Measurements from ENCODE around the gene SULT1E1.

Gene SULT1E1, protein sequence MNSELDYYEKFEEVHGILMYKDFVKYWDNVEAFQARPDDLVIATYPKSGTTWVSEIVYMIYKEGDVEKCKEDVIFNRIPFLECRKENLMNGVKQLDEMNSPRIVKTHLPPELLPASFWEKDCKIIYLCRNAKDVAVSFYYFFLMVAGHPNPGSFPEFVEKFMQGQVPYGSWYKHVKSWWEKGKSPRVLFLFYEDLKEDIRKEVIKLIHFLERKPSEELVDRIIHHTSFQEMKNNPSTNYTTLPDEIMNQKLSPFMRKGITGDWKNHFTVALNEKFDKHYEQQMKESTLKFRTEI

DNA sequence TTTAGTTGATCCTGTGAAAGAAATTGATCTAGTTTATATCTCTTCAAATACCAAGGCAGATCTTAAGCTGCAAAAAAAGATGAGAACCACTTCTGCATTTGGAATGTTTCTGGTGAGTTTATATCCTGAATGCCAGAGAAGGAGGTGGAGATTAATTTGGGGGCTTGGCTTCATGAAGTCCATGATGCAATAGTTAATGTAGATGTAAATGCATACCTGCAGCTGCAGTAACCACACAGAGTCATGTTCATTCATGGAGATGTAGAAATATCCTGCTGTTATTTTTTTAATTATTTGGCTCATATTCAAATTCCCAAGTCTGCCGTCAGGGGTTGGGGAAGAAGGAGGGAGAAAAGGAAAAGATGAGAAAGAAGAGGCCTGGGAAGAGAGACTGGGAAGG, at the start of gene SULT1E1:
TSS of gene SULT1E1 (minus strand) at position 94 of the 400 bp plus-strand sequence. CDS start 2,501 bp downstream, outside the sequence.
- POLR2A ChIA-PET, result no interaction called here
- TF ChIP-seq L3MBTL2 (conservative IDR thresholded peaks at IDR 0.05) (no peak), ARNT (IDR thresholded peaks at IDR 0.05) (no peak), FOXA1 (IDR thresholded peaks at IDR 0.05) (no peak), FOXK2 (IDR thresholded peaks at IDR 0.05) (no peak), FOXM1 (IDR thresholded peaks at IDR 0.05; ENCODE audit: borderline replicate concordance) (no peak), ELF4 (IDR thresholded peaks at IDR 0.05) (no peak), TARDBP (IDR thresholded peaks at IDR 0.05) (no peak), SP1 (IDR thresholded peaks at IDR 0.05) (no peak), LEF1 (IDR thresholded peaks at IDR 0.05; ENCODE audit: borderline replicate concordance) (no peak), NFRKB (IDR thresholded peaks at IDR 0.05) (no peak), SUZ12 (IDR thresholded peaks at IDR 0.05) (no peak), HDGF (IDR thresholded peaks at IDR 0.05; ENCODE audit: borderline replicate concordance) (no peak), CTBP1 (IDR thresholded peaks at IDR 0.05; ENCODE audit: borderline replicate concordance) (no peak), BHLHE40 (IDR thresholded peaks at IDR 0.05; ENCODE audit: borderline replicate concordance) (no peak), ZNF384 (IDR thresholded peaks at IDR 0.05) (no peak)
- TF ChIP-seq, protein P1, sequence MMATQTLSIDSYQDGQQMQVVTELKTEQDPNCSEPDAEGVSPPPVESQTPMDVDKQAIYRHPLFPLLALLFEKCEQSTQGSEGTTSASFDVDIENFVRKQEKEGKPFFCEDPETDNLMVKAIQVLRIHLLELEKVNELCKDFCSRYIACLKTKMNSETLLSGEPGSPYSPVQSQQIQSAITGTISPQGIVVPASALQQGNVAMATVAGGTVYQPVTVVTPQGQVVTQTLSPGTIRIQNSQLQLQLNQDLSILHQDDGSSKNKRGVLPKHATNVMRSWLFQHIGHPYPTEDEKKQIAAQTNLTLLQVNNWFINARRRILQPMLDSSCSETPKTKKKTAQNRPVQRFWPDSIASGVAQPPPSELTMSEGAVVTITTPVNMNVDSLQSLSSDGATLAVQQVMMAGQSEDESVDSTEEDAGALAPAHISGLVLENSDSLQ (IDR thresholded peaks at IDR 0.05), result no peak
- CTCF ChIA-PET, result no interaction called here
- DNase-seq (ENCODE audit: extremely low spot score), result no peak

DNA sequence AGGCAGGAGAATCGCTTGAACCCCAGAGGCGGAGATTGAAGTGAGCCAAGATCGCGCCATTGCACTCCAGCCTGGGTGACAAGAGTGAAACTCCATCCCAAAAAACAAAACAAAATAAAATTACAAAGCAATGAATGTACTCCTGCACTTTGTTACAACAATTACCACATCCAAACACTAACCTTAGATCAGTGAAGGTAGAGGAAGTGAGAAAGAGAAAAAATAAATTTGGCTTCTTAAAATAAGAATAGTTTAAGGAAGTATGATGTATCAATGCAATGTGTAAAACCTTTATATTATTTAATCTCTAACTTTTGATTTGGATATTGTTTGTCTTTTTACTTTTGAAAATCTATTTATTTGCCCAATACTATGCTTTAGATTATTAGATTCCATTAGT, 49.2 kb upstream of the SULT1E1 start:
- ChIA-PET POLR2A (no interaction called here), CTCF (no interaction called here)
- TF ChIP-seq FOXM1 (IDR thresholded peaks at IDR 0.05; ENCODE audit: borderline replicate concordance), result no peak
- TF ChIP-seq L3MBTL2 (conservative IDR thresholded peaks at IDR 0.05), result no peak
- no peak for TF ChIP-seq TARDBP (IDR thresholded peaks at IDR 0.05)
- TF ChIP-seq FOXA1 (IDR thresholded peaks at IDR 0.05), result no peak
- TF ChIP-seq NFRKB (IDR thresholded peaks at IDR 0.05), result no peak
- TF ChIP-seq ZNF384 (IDR thresholded peaks at IDR 0.05), result no peak
- TF ChIP-seq LEF1 (IDR thresholded peaks at IDR 0.05; ENCODE audit: borderline replicate concordance), result no peak
- TF ChIP-seq SP1 (IDR thresholded peaks at IDR 0.05), result no peak
- TF ChIP-seq ELF4 (IDR thresholded peaks at IDR 0.05), result no peak
- no peak for TF ChIP-seq SUZ12 (IDR thresholded peaks at IDR 0.05)
- no peak for TF ChIP-seq BHLHE40 (IDR thresholded peaks at IDR 0.05; ENCODE audit: borderline replicate concordance)
- no peak for TF ChIP-seq HDGF (IDR thresholded peaks at IDR 0.05; ENCODE audit: borderline replicate concordance)
- no peak for TF ChIP-seq CTBP1 (IDR thresholded peaks at IDR 0.05; ENCODE audit: borderline replicate concordance)
- TF ChIP-seq FOXK2 (IDR thresholded peaks at IDR 0.05), result no peak
- TF ChIP-seq ARNT (IDR thresholded peaks at IDR 0.05), result no peak
- no peak for DNase-seq (ENCODE audit: extremely low spot score)

DNA sequence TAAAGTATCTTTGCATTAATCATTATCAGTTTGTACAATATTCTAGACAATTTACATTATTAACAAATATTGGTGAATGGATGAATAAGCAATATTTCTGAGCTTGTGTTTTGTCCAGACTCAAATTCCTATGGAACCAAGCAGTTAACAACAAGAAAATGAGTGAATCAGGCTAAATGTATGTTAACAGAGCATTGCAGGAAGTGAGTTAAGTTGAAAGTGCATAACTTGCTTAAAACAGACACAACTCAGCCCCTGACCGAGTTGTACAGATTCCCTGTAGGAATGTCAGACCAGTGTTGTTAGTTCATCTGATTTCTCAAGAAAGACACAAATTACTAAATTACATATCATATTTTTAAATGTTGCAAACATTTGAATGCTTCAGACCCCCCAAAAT, 47.2 kb upstream of the SULT1E1 start:
- POLR2A ChIA-PET, result no interaction called here
- CTCF ChIA-PET, result no interaction called here
- TF ChIP-seq FOXA1 (IDR thresholded peaks at IDR 0.05) (no peak), FOXM1 (IDR thresholded peaks at IDR 0.05; ENCODE audit: borderline replicate concordance) (no peak), BHLHE40 (IDR thresholded peaks at IDR 0.05; ENCODE audit: borderline replicate concordance) (no peak), L3MBTL2 (conservative IDR thresholded peaks at IDR 0.05) (no peak), LEF1 (IDR thresholded peaks at IDR 0.05; ENCODE audit: borderline replicate concordance) (no peak), NFRKB (IDR thresholded peaks at IDR 0.05) (no peak), CTBP1 (IDR thresholded peaks at IDR 0.05; ENCODE audit: borderline replicate concordance) (no peak), ELF4 (IDR thresholded peaks at IDR 0.05) (no peak)
- TF ChIP-seq, protein P1 (IDR thresholded peaks at IDR 0.05), result no peak
- DNase-seq (ENCODE audit: extremely low spot score), result no peak

DNA sequence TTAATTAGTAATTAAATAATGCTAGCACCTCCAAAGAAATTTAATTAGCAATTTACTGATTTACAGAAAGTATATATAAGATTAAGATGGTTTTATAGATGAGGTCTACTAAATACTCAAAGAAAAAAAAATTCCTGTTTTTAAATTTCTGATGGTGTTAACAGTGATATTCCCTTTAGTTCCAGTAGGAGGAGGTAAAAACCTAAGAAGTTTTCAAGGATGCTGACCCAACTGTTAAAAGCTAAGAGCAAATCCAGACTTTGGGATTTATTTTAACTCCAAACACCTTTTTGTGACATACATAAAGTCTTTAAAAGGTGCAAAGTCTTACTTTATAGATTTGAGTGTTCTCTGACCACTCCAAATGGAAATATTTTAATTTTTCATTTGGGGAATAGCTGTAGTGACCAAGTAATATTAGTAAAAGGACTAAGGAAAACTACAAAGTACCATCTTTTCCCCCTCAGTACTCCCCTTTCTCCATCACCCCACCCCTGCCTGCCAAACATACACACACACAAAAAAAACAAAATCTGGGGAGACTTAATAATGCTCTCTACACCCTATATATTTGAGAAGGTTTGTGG, 36.7 kb upstream of the SULT1E1 start:
- CTCF ChIA-PET, result interaction anchor here (0.6 to 1.0 kb wide), 2 partner anchors 197 to 663 kb away, joined by 3 to 4 read pairs; no protein-coding TSS in a partner anchor
- POLR2A ChIA-PET, result no interaction called here

DNA sequence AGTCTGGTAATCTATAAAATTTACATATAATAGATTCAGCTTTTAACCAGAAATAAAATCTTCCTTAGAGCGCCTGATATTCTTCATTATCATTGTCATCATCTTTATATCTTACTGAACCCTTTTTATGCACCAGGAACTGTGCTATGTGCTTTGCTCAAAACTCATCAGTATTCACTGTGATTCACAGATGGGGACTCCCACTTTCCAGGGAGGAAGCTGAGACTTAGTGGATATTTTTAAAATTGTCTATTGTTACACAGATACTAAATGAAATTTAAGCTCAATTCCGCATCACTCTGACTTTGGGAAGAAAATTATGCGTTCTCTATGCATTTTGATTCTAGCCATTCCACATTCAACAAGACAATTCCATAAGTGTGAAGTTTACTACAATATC, 34.8 kb upstream of the SULT1E1 start:
- DNase-seq (ENCODE audit: extremely low spot score), result no peak
- CTCF ChIA-PET, result no interaction called here
- TF ChIP-seq FOXK2 (IDR thresholded peaks at IDR 0.05), result no peak
- TF ChIP-seq LEF1 (IDR thresholded peaks at IDR 0.05; ENCODE audit: borderline replicate concordance), result no peak
- TF ChIP-seq SP1 (IDR thresholded peaks at IDR 0.05), result no peak
- POLR2A ChIA-PET, result no interaction called here

More for the DNA sequence above, 36.7 kb upstream of the SULT1E1 start:
- no peak for TF ChIP-seq FOXA1 (IDR thresholded peaks at IDR 0.05)
- TF ChIP-seq BHLHE40 (IDR thresholded peaks at IDR 0.05; ENCODE audit: borderline replicate concordance), result no peak
- DNase-seq (ENCODE audit: extremely low spot score), result peak; percentile 5

DNA sequence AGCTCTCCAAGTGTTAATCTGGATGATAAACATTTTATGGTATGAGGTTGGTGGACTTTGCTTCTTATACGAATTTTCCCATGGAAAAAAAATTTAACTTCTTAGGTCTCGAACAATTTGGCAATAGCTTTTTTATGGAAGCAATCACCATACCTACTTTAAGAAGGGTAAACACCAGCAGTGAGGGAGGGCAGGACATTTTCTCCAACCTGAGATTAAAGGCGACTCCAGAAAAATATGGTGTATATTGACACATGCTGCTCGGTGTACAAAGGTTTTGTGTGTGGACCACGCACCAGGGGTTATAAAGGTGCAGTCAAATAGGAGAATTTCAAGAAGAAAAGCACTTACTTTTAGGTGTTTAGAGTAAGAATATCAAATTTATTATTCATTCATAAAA, 34.2 kb upstream of the SULT1E1 start:
- no peak for DNase-seq (ENCODE audit: extremely low spot score)
- TF ChIP-seq HDGF (IDR thresholded peaks at IDR 0.05; ENCODE audit: borderline replicate concordance) (no peak), ARNT (IDR thresholded peaks at IDR 0.05) (no peak), TARDBP (IDR thresholded peaks at IDR 0.05) (no peak), FOXK2 (IDR thresholded peaks at IDR 0.05) (no peak), LEF1 (IDR thresholded peaks at IDR 0.05; ENCODE audit: borderline replicate concordance) (no peak)
- ChIA-PET CTCF (no interaction called here), POLR2A (no interaction called here)

DNA sequence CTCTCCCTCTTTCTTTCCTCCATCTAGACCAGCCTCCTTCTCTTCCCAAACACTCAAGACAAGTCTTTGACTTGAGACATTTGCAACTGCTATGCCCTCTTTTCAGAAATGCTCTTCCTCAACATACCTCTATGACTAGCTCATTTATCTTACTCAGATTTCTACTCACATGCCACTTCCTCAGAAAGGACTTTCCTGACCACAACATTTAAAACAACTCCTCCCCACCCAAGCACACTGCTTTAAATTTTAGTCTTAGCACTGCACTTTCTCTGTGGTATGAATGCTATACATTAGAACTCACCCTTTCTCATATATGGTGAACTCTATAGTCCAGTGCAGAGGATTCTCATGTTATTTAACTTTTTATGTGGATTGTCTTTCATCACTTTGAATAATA, 28.4 kb upstream of the SULT1E1 start:
- POLR2A ChIA-PET, result no interaction called here
- CTCF ChIA-PET, result no interaction called here
- no peak for DNase-seq (ENCODE audit: extremely low spot score)
- no peak for TF ChIP-seq SP1 (IDR thresholded peaks at IDR 0.05)
- no peak for TF ChIP-seq FOXA1 (IDR thresholded peaks at IDR 0.05)
- TF ChIP-seq LEF1 (IDR thresholded peaks at IDR 0.05; ENCODE audit: borderline replicate concordance), result no peak
- TF ChIP-seq ARNT (IDR thresholded peaks at IDR 0.05), result no peak
- no peak for TF ChIP-seq TARDBP (IDR thresholded peaks at IDR 0.05)
- TF ChIP-seq CTBP1 (IDR thresholded peaks at IDR 0.05; ENCODE audit: borderline replicate concordance), result no peak
- TF ChIP-seq NFRKB (IDR thresholded peaks at IDR 0.05), result no peak
- TF ChIP-seq L3MBTL2 (conservative IDR thresholded peaks at IDR 0.05), result no peak
- no peak for TF ChIP-seq BHLHE40 (IDR thresholded peaks at IDR 0.05; ENCODE audit: borderline replicate concordance)
- no peak for TF ChIP-seq FOXM1 (IDR thresholded peaks at IDR 0.05; ENCODE audit: borderline replicate concordance)
- TF ChIP-seq SUZ12 (IDR thresholded peaks at IDR 0.05), result no peak
- TF ChIP-seq, protein P1 (IDR thresholded peaks at IDR 0.05), result no peak
- no peak for TF ChIP-seq ELF4 (IDR thresholded peaks at IDR 0.05)
- no peak for TF ChIP-seq ZNF384 (IDR thresholded peaks at IDR 0.05)
- no peak for TF ChIP-seq HDGF (IDR thresholded peaks at IDR 0.05; ENCODE audit: borderline replicate concordance)
- no peak for TF ChIP-seq FOXK2 (IDR thresholded peaks at IDR 0.05)

Measured in HEK293T (cell line).